ENCODE results near the gene MED12L.

- TF ChIP-seq GABPA (IDR thresholded peaks at IDR 0.05; ENCODE audit: low read depth) (no peak), CTCF (IDR thresholded peaks at IDR 0.05; ENCODE audit: insufficient read depth, low read length) (no peak), POLR2AphosphoS5 (IDR thresholded peaks at IDR 0.05; ENCODE audit: low read depth) (no peak), REST (IDR thresholded peaks at IDR 0.05; ENCODE audit: insufficient replicate concordance, low read depth) (no peak), SPI1 (IDR thresholded peaks at IDR 0.05; ENCODE audit: borderline replicate concordance, low read depth) (no peak)
Observed at GRCh38 chr3:151109286-151109800, 23.9 kb downstream of the MED12L start.
